OCI-LY7 (cell line): ENCODE results near the gene S100PBP. TPM values are rescaled to one million over a fixed set of nuclear protein-coding genes. Genes with fewer than 3 reads are reported as not detected.

Source experiments
- BruUV-seq: library from RNA; stranded (reverse); fragments of 400-500 nt; replicated peaks from 2 replicates; lab custom pipeline; 2021; lab: Mats Ljungman, UMichigan
- CTCF ChIA-PET: fragments of 300-600 bp; sonication (Branson Sonifier 250); formaldehyde crosslinking; loops from one replicate; lab custom pipeline; 2022; ENCODE audit warnings: antibody characterized with exemption; ENCODE audit not compliant: unreplicated experiment; lab: Charles Lee
- POLR2A ChIA-PET: fragments of 300-600 bp; sonication (Branson Sonifier 250); formaldehyde crosslinking; loops from one replicate; lab custom pipeline; 2022; ENCODE audit warnings: antibody characterized with exemption; lab: Charles Lee
- DNase-seq: peaks from one replicate; pipeline ENCODE4 v3.0.0-alpha.2; 2015; ENCODE audit warnings: low spot score
- H2AFZ ChIP-seq: fragments of 200-600 bp; sonication (generic), shearing (Covaris generic); 2 replicates; pipeline ENCODE4 v1.6.1; 2014; ENCODE audit warnings: mild to moderate bottlenecking, antibody characterized with exemption, low read length, moderate library complexity
- H3K27ac ChIP-seq: fragments of 200-600 bp; sonication (generic); 2 replicates; pipeline ENCODE4 v1.5.1; 2014; ENCODE audit warnings: mixed run types, low read depth, mild to moderate bottlenecking, moderate library complexity, low read length, inconsistent platforms; ENCODE audit not compliant: poor library complexity, severe bottlenecking
- H3K36me3 ChIP-seq: fragments of 200-600 bp; sonication (generic); 2 replicates; pipeline ENCODE4 v1.6.1; 2014; ENCODE audit warnings: mild to moderate bottlenecking, antibody characterized with exemption, low read length, moderate library complexity, mixed read lengths; ENCODE audit not compliant: insufficient read depth
- H3K4me1 ChIP-seq: fragments of 200-600 bp; sonication (generic); 2 replicates; pipeline ENCODE4 v1.5.1; 2014; ENCODE audit warnings: mild to moderate bottlenecking, low read length; ENCODE audit not compliant: insufficient read depth, poor library complexity, severe bottlenecking
- H3K4me2 ChIP-seq: fragments of 200-600 bp; sonication (generic); 2 replicates; pipeline ENCODE4 v1.6.1; 2014; ENCODE audit warnings: mild to moderate bottlenecking, low read length
- H3K4me3 ChIP-seq: fragments of 200-600 bp; sonication (generic); 2 replicates; pipeline ENCODE4 v1.5.1; 2014; ENCODE audit warnings: mild to moderate bottlenecking, low read depth, low read length; ENCODE audit not compliant: poor library complexity, severe bottlenecking
- H3K79me2 ChIP-seq: fragments of 200-600 bp; sonication (generic); 2 replicates; pipeline ENCODE4 v1.6.1; 2016; ENCODE audit warnings: low read depth, mild to moderate bottlenecking, low read length, moderate library complexity, mixed read lengths; ENCODE audit not compliant: insufficient read depth
- H3K9me2 ChIP-seq: fragments of 200-600 bp; sonication (generic); 2 replicates; pipeline ENCODE4 v1.6.1; 2016; ENCODE audit warnings: mild to moderate bottlenecking, low read length, mixed read lengths; ENCODE audit not compliant: insufficient read depth
- H3K9me3 ChIP-seq: fragments of 200-600 bp; sonication (generic); 2 replicates; pipeline ENCODE4 v1.6.1; 2014; ENCODE audit warnings: mild to moderate bottlenecking, mixed run types, low read length, mixed read lengths
- H4K20me1 ChIP-seq: fragments of 200-600 bp; sonication (generic); 2 replicates; pipeline ENCODE4 v1.6.1; 2014; ENCODE audit warnings: mild to moderate bottlenecking, antibody characterized with exemption, low read length, moderate library complexity, mixed read lengths; ENCODE audit not compliant: insufficient read depth
- CTCF ChIP-seq: fragments of 200-600 bp; sonication (generic); conservative IDR thresholded peaks from 2 replicates; pipeline ENCODE4 v1.5.1; 2014; ENCODE audit warnings: mild to moderate bottlenecking, antibody characterized with exemption, low read length, moderate library complexity, mixed read lengths
- EZH2phosphoT487 ChIP-seq: fragments of 200-600 bp; sonication (generic); IDR thresholded peaks from 2 replicates; pipeline ENCODE4 v1.6.1; 2018; ENCODE audit warnings: low read depth, borderline replicate concordance, mild to moderate bottlenecking, mixed run types, antibody characterized with exemption, low read length, moderate library complexity, mixed read lengths
- intact Hi-C: fragments of 100-400 bp; cut with micrococcal nuclease; formaldehyde crosslinking; loops from one replicate; pipeline ENCODE4 v1.10.0; 2022; ENCODE audit not compliant: unreplicated experiment
- total RNA-seq, 2 experiments: library from RNA; depleted of rRNA in 1 of 2; stranded (reverse); fragments of >200 nt in 1 of 2; shearing (Covaris generic) in 1 of 2; gene quantifications; 2 replicates each; pipeline ENCODE4 v1.2.3, GENCODE V29; 2014 to 2022

Gene S100PBP
- total RNA-seq, 2 experiments from 2014 or later: 72.1 to 136 TPM

GRCh38 chr1:32863881-32864245 is 46.4 kb downstream of the S100PBP start:
- no peak overlapping the region for H3K27ac ChIP-seq
- ChIA-PET CTCF (no interaction called here), POLR2A (interaction anchor here (1.1 kb wide), 1 partner anchor 13 kb away, joined by 4 read pairs; no protein-coding TSS in a partner anchor)
- H3K4me3 ChIP-seq: no peak overlapping the region
- peaks cover 36% of the 10 kb centered on the region for H3K36me3 ChIP-seq
- no peak overlapping the region for H3K4me2 ChIP-seq
- H3K9me2 ChIP-seq: no peaks in the 10 kb centered on the region
- no peaks in the 10 kb centered on the region for H4K20me1 ChIP-seq
- intact Hi-C loops: no loop called here
- H2AFZ ChIP-seq: no peak overlapping the region
- no peak for TF ChIP-seq CTCF
- no peak for TF ChIP-seq EZH2phosphoT487
- no TSS peak for BruUV-seq
- no peaks in the 10 kb centered on the region for H3K79me2 ChIP-seq
- DNase-seq: no peak
- no peaks in the 10 kb centered on the region for H3K4me1 ChIP-seq
- no peaks in the 10 kb centered on the region for H3K9me3 ChIP-seq

GRCh38 chr1:32864375-32865019 is 47.0 kb downstream of the S100PBP start:
- CTCF ChIA-PET: no interaction called here
- no peak for DNase-seq
- Histone ChIP-seq H3K4me1 (no peaks in the 10 kb centered on the region), H3K9me2 (no peaks in the 10 kb centered on the region), H3K4me2 (no peak overlapping the region), H3K36me3 (peaks cover 30% of the 10 kb centered on the region), H3K27ac (no peak overlapping the region), H2AFZ (no peak overlapping the region), H3K4me3 (no peak overlapping the region), H4K20me1 (no peaks in the 10 kb centered on the region), H3K9me3 (no peaks in the 10 kb centered on the region), H3K79me2 (no peaks in the 10 kb centered on the region)
- intact Hi-C loops: no loop called here
- POLR2A ChIA-PET: no interaction called here
- TF ChIP-seq CTCF (no peak), EZH2phosphoT487 (no peak)
- no TSS peak for BruUV-seq

GRCh38 chr1:32865639-32866405 is 48.4 kb downstream of the S100PBP start:
- BruUV-seq: no TSS peak
- H3K79me2 ChIP-seq: no peaks in the 10 kb centered on the region
- H4K20me1 ChIP-seq: no peaks in the 10 kb centered on the region
- DNase-seq: no peak
- ChIA-PET POLR2A (no interaction called here), CTCF (no interaction called here)
- H3K4me3 ChIP-seq: no peak overlapping the region
- intact Hi-C loops: no loop called here
- H3K9me2 ChIP-seq: no peaks in the 10 kb centered on the region
- no peak for TF ChIP-seq CTCF
- no peak for TF ChIP-seq EZH2phosphoT487
- no peaks in the 10 kb centered on the region for H3K9me3 ChIP-seq
- no peak overlapping the region for H2AFZ ChIP-seq
- peaks cover under 1% of the 10 kb centered on the region for H3K4me1 ChIP-seq
- peaks cover 21% of the 10 kb centered on the region for H3K36me3 ChIP-seq
- no peak overlapping the region for H3K4me2 ChIP-seq
- no peak overlapping the region for H3K27ac ChIP-seq
